KMS-11 (cell line): ENCODE data around the gene SLC25A4.

Source experiments
- H2AFZ ChIP-seq: fragments of 200-600 bp; sonication (generic); 2 replicates; pipeline ENCODE4 v1.6.1; 2016; ENCODE audit warnings: antibody characterized with exemption, mixed run types, low read depth
- H3K27ac ChIP-seq: fragments of 200-600 bp; sonication (generic); 2 replicates; pipeline ENCODE4 v1.6.1; 2016; ENCODE audit warnings: mild to moderate bottlenecking, mixed run types
- H3K27me3 ChIP-seq: fragments of 200-600 bp; sonication (generic); 2 replicates; pipeline ENCODE4 v1.6.1; 2017; ENCODE audit warnings: mild to moderate bottlenecking, low read depth, mixed run types, moderate library complexity; ENCODE audit not compliant: insufficient read depth
- H3K36me3 ChIP-seq: fragments of 200-600 bp; sonication (generic); 2 replicates; pipeline ENCODE4 v1.6.1; 2017; ENCODE audit warnings: mild to moderate bottlenecking, mixed run types; ENCODE audit not compliant: insufficient read depth
- H3K4me1 ChIP-seq: fragments of 200-600 bp; sonication (generic); 2 replicates; pipeline ENCODE4 v1.6.1; 2016; ENCODE audit warnings: mild to moderate bottlenecking, low read depth, mixed run types; ENCODE audit not compliant: poor library complexity, severe bottlenecking
- H3K4me2 ChIP-seq: fragments of 200-600 bp; sonication (generic); 2 replicates; pipeline ENCODE4 v1.7.0; 2016; ENCODE audit warnings: mild to moderate bottlenecking, mixed run types
- H3K4me3 ChIP-seq: fragments of 200-600 bp; sonication (generic); IDR thresholded peaks from 2 replicates; pipeline ENCODE4 v1.6.1; 2017; ENCODE audit warnings: low read depth, low read length, mixed read lengths; ENCODE audit not compliant: insufficient read depth
- H3K79me2 ChIP-seq: fragments of 200-600 bp; sonication (generic); 2 replicates; pipeline ENCODE4 v1.6.1; 2016; ENCODE audit warnings: low read depth, mixed run types; ENCODE audit not compliant: insufficient read depth
- H3K9ac ChIP-seq: fragments of 200-600 bp; sonication (generic); 2 replicates; pipeline ENCODE4 v1.6.1; 2016; ENCODE audit warnings: mild to moderate bottlenecking, mixed run types
- H4K20me1 ChIP-seq: fragments of 200-600 bp; sonication (generic); 2 replicates; pipeline ENCODE4 v1.6.1; 2016; ENCODE audit warnings: mild to moderate bottlenecking, mixed run types; ENCODE audit not compliant: insufficient read depth
- CTCF ChIP-seq: fragments of 200-600 bp; sonication (generic); conservative IDR thresholded peaks from 2 replicates; pipeline ENCODE4 v1.6.1; 2017; ENCODE audit warnings: low read depth, mild to moderate bottlenecking, antibody characterized with exemption, low read length, moderate library complexity, mixed read lengths

SLC25A4 gene

GRCh38 chr4:185128272-185129119, 14.6 kb upstream of the SLC25A4 start:
- H3K27me3 ChIP-seq, result no peaks in the 10 kb centered on the region
- H4K20me1 ChIP-seq, result no peaks in the 10 kb centered on the region
- no peak overlapping the region for H3K4me2 ChIP-seq
- no peak overlapping the region for H3K4me3 ChIP-seq
- no peak overlapping the region for H3K9ac ChIP-seq
- peaks cover 12% of the 10 kb centered on the region for H3K4me1 ChIP-seq
- H3K79me2 ChIP-seq, result no peaks in the 10 kb centered on the region
- H2AFZ ChIP-seq, result no peak overlapping the region
- no peak overlapping the region for H3K27ac ChIP-seq
- no peaks in the 10 kb centered on the region; the same call in 1 of the 2 replicates for H3K36me3 ChIP-seq
- no peak for TF ChIP-seq CTCF

GRCh38 chr4:185134307-185134869, 8.7 kb upstream of the SLC25A4 start:
- peaks cover 8% of the 10 kb centered on the region for H3K4me1 ChIP-seq
- no peak overlapping the region for H3K27ac ChIP-seq
- H3K36me3 ChIP-seq, result no peaks in the 10 kb centered on the region; the same call in 1 of the 2 replicates
- no peak overlapping the region for H2AFZ ChIP-seq
- no peaks in the 10 kb centered on the region for H3K79me2 ChIP-seq
- no peak overlapping the region for H3K4me3 ChIP-seq
- no peaks in the 10 kb centered on the region for H3K27me3 ChIP-seq
- no peak overlapping the region for H3K4me2 ChIP-seq
- TF ChIP-seq CTCF, result peak; percentile 99
- H3K9ac ChIP-seq, result no peak overlapping the region
- no peaks in the 10 kb centered on the region for H4K20me1 ChIP-seq

GRCh38 chr4:185137233-185137925, 5.7 kb upstream of the SLC25A4 start:
- no peaks in the 10 kb centered on the region for H4K20me1 ChIP-seq
- no peak overlapping the region for H3K9ac ChIP-seq
- no peaks in the 10 kb centered on the region for H3K27me3 ChIP-seq
- H3K4me2 ChIP-seq, result no peak overlapping the region
- TF ChIP-seq CTCF, result no peak
- no peak overlapping the region for H3K4me3 ChIP-seq
- H3K36me3 ChIP-seq, result no peaks in the 10 kb centered on the region; the same call in 1 of the 2 replicates
- no peak overlapping the region for H3K27ac ChIP-seq
- no peak overlapping the region for H2AFZ ChIP-seq
- H3K79me2 ChIP-seq, result no peaks in the 10 kb centered on the region
- peaks cover 12% of the 10 kb centered on the region for H3K4me1 ChIP-seq

- H3K27me3 ChIP-seq, result no peaks in the 10 kb centered on the region
- no peaks in the 10 kb centered on the region for H4K20me1 ChIP-seq
- no peak overlapping the region for H3K4me3 ChIP-seq
- H3K9ac ChIP-seq, result no peak overlapping the region
- no peak overlapping the region for H2AFZ ChIP-seq
- H3K36me3 ChIP-seq, result no peaks in the 10 kb centered on the region
- H3K79me2 ChIP-seq, result no peaks in the 10 kb centered on the region
- no peak for TF ChIP-seq CTCF
- H3K27ac ChIP-seq, result no peak overlapping the region
- no peak overlapping the region for H3K4me2 ChIP-seq
- peaks cover 15% of the 10 kb centered on the region for H3K4me1 ChIP-seq
Measured at GRCh38 chr4:185138161-185138560, 4.9 kb upstream of the SLC25A4 start.
